Lung (tissue), 12 donors: ENCODE measurements around the gene KBTBD12. TPM values are rescaled to one million over a fixed set of nuclear protein-coding genes. Genes with fewer than 3 reads are reported as not detected.

Experiments
- ATAC-seq: fragments of 200-7000 bp; cut with Tn5 transposase; one replicate; pipeline ENCODE4 v1.9.1; 2020; ENCODE audit warnings: moderate number of reproducible peaks; ENCODE audit not compliant: insufficient read depth, low FRiP score
- DNase-seq, 3 donors: peaks; one replicate each; pipeline ENCODE4 v3.0.0-alpha.2; 2013 to 2017
- H3K27ac ChIP-seq, 2 donors: one replicate each; pipeline ENCODE4 v1.5.1; 2013; ENCODE audit warnings: mild to moderate bottlenecking in 2 of 2, moderate library complexity in 2 of 2, control low read depth in 1 of 2, inconsistent platforms in 1 of 2, low read depth in 1 of 2, low read length in 1 of 2
- H3K27me3 ChIP-seq, 3 donors: one replicate each; pipeline ENCODE4 v1.5.1; 2013; ENCODE audit warnings: low read length in 2 of 3; ENCODE audit not compliant: control insufficient read depth in 3 of 3, insufficient read depth in 3 of 3
- H3K36me3 ChIP-seq, 4 donors: one replicate each; pipeline ENCODE4 v1.5.1; 2013; ENCODE audit warnings: low read length in 4 of 4, mild to moderate bottlenecking in 1 of 4, moderate library complexity in 1 of 4; ENCODE audit not compliant: control insufficient read depth in 4 of 4, insufficient read depth in 4 of 4
- H3K4me1 ChIP-seq, 5 donors: one replicate each; pipeline ENCODE4 v1.5.1; 2013; ENCODE audit warnings: low read length in 5 of 5, mild to moderate bottlenecking in 2 of 5, moderate library complexity in 1 of 5; ENCODE audit not compliant: control insufficient read depth in 5 of 5, insufficient read depth in 5 of 5
- H3K4me3 ChIP-seq: one replicate; pipeline ENCODE4 v1.5.1; 2013; ENCODE audit warnings: mild to moderate bottlenecking, control low read depth, moderate library complexity
- H3K9ac ChIP-seq, 2 donors: one replicate each; pipeline ENCODE4 v1.5.1; 2013; ENCODE audit warnings: low read length in 2 of 2, control low read depth in 1 of 2; ENCODE audit not compliant: insufficient read depth in 1 of 2
- H3K9me3 ChIP-seq, 4 donors: one replicate each; pipeline ENCODE4 v1.5.1; 2013; ENCODE audit warnings: low read length in 3 of 4, mild to moderate bottlenecking in 1 of 4, moderate library complexity in 1 of 4; ENCODE audit not compliant: control insufficient read depth in 4 of 4, insufficient read depth in 3 of 4
- CTCF ChIP-seq: IDR thresholded peaks from 2 replicates; pipeline ENCODE4 v1.5.1; 2012; ENCODE audit warnings: mild to moderate bottlenecking; ENCODE audit errors: control extremely low read depth, extremely low read depth
- WGBS, 2 donors: extraction: QIAGEN DNeasy Blood & Tissue Kit; methylation state at CpG; one replicate each; pipeline ENCODE4 v1.1.7; 2013; 5-methylcytosine and 5-hydroxymethylcytosine counted together
- polyA plus RNA-seq, 2 donors: library from polyadenylated mRNA; stranded (reverse); fragments of 200-250 nt; gene quantifications; one replicate each; pipeline ENCODE4 v1.2.1, GENCODE V29; 2013
- total RNA-seq, 2 donors: library from RNA; depleted of rRNA in 1 of 2; stranded (reverse); fragments of >200 nt in 1 of 2; gene quantifications; one replicate each; pipeline ENCODE4 v1.2.1, GENCODE V29; 2014 to 2021
- donor health status: control.
- donor health status: control.
- donor health status: Bipolar disorder and iron deficiency.
- donor health status: healthy.
- donor health status: DM: yes; HTN: yes; CAD: no.

The KBTBD12 gene
- total and polyA plus RNA-seq, 4 donors, result 0.29 to 3.1 (median 0.62) TPM

GRCh38 chr3:127948211-127948610 is 33.2 kb downstream of the KBTBD12 start:
- H3K9ac ChIP-seq, result no peak overlapping the region
- DNase-seq, result no peak
- H3K4me1 ChIP-seq, result peaks cover 0 to 14% (median 0%) of the 10 kb centered on the region in 5 donors
- no peak overlapping the region for H3K27ac ChIP-seq
- WGBS, 2 donors, result 90 to 95% methylated on average over 3 of the region's 3 CpGs
- no peak for ATAC-seq
- no peaks in the 10 kb centered on the region for H3K9me3 ChIP-seq
- no peak overlapping the region for H3K4me3 ChIP-seq
- no peaks in the 10 kb centered on the region for H3K36me3 ChIP-seq
- no peak for TF ChIP-seq CTCF
- H3K27me3 ChIP-seq, result no peaks in the 10 kb centered on the region

- ATAC-seq, result no peak
- Histone ChIP-seq H3K4me3 (no peak overlapping the region), H3K4me1 (peaks cover 0 to 16% (median 3%) of the 10 kb centered on the region in 5 donors), H3K27me3 (no peaks in the 10 kb centered on the region), H3K27ac (peak overlapping the region in 1 of 2 donors; percentile 66), H3K9ac (no peak overlapping the region), H3K36me3 (no peaks in the 10 kb centered on the region), H3K9me3 (no peaks in the 10 kb centered on the region)
- TF ChIP-seq CTCF, result no peak
- no peak for DNase-seq
- 91 to 95% methylated on average over 2 of the region's 2 CpGs for WGBS, 2 donors
Measured at GRCh38 chr3:127949446-127950055, 34.5 kb downstream of the KBTBD12 start.

- DNase-seq (no peak), ATAC-seq (no peak)
- Histone ChIP-seq H3K27me3 (no peaks in the 10 kb centered on the region), H3K4me3 (no peak overlapping the region), H3K36me3 (no peaks in the 10 kb centered on the region), H3K27ac (no peak overlapping the region), H3K4me1 (peaks cover 0 to 16% (median 6%) of the 10 kb centered on the region in 5 donors), H3K9ac (no peak overlapping the region), H3K9me3 (no peaks in the 10 kb centered on the region)
- no peak for TF ChIP-seq CTCF
- WGBS, 2 donors, result 70 to 82% methylated on average over 1 of the region's 1 CpG
Measured at GRCh38 chr3:127951276-127951675, 36.2 kb downstream of the KBTBD12 start.
